ENCODE data around the gene TBC1D14.

Gene TBC1D14

GRCh38 chr4:7045553-7045952, 135.9 kb downstream of the TBC1D14 start:
- ATAC-seq, result no peak
- TF ChIP-seq PATZ1 (CRISPR knock-in tag; IDR thresholded peaks at IDR 0.05; ENCODE audit: borderline replicate concordance), result no peak
- TF ChIP-seq ZC3H10 (CRISPR knock-in tag; IDR thresholded peaks at IDR 0.05), result no peak
- no peak for TF ChIP-seq ZNF8 (CRISPR knock-in tag; IDR thresholded peaks at IDR 0.05)
- TF ChIP-seq RARB (CRISPR knock-in tag; IDR thresholded peaks at IDR 0.05), result no peak
- no peak for TF ChIP-seq TCF4 (CRISPR knock-in tag; IDR thresholded peaks at IDR 0.05; ENCODE audit: borderline replicate concordance)

- ATAC-seq, result no peak
- TF ChIP-seq ESRRG (CRISPR knock-in tag; IDR thresholded peaks at IDR 0.05), result no peak
- TF ChIP-seq ZFP3 (CRISPR knock-in tag; IDR thresholded peaks at IDR 0.05), result no peak
- no peak for TF ChIP-seq SNAI2 (CRISPR knock-in tag; IDR thresholded peaks at IDR 0.05)
- TF ChIP-seq ZC3H10 (CRISPR knock-in tag; IDR thresholded peaks at IDR 0.05), result no peak
- TF ChIP-seq OSR1 (CRISPR knock-in tag; IDR thresholded peaks at IDR 0.05), result no peak
- no peak for TF ChIP-seq ZNF565 (CRISPR knock-in tag; conservative IDR thresholded peaks at IDR 0.05; ENCODE audit: low read depth)
- no peak for TF ChIP-seq ZNF8 (CRISPR knock-in tag; IDR thresholded peaks at IDR 0.05)
Observed at GRCh38 chr4:7045961-7046921, 136.6 kb downstream of the TBC1D14 start.

GRCh38 chr4:7046971-7047370, 137.3 kb downstream of the TBC1D14 start:
- TF ChIP-seq GLIS3 (CRISPR knock-in tag; IDR thresholded peaks at IDR 0.05), result no peak
- no peak for TF ChIP-seq ZNF565 (CRISPR knock-in tag; conservative IDR thresholded peaks at IDR 0.05; ENCODE audit: low read depth)
- TF ChIP-seq ARNTL (CRISPR knock-in tag; IDR thresholded peaks at IDR 0.05; ENCODE audit: borderline replicate concordance, low read depth), result no peak
- no peak for TF ChIP-seq ISL1 (CRISPR knock-in tag; IDR thresholded peaks at IDR 0.05)
- TF ChIP-seq SNAI2 (CRISPR knock-in tag; IDR thresholded peaks at IDR 0.05), result no peak
- no peak for TF ChIP-seq CSDC2 (CRISPR knock-in tag; IDR thresholded peaks at IDR 0.05)
- TF ChIP-seq PPARA (CRISPR knock-in tag; IDR thresholded peaks at IDR 0.05; ENCODE audit: borderline replicate concordance), result no peak
- no peak for ATAC-seq

GRCh38 chr4:7048642-7049041, 139.0 kb downstream of the TBC1D14 start:
- ATAC-seq, result no peak
- TF ChIP-seq ISL1 (CRISPR knock-in tag; IDR thresholded peaks at IDR 0.05), result no peak
- no peak for TF ChIP-seq RARB (CRISPR knock-in tag; IDR thresholded peaks at IDR 0.05)
- no peak for TF ChIP-seq TSHZ2 (CRISPR knock-in tag; IDR thresholded peaks at IDR 0.05)
- TF ChIP-seq TOX (CRISPR knock-in tag; IDR thresholded peaks at IDR 0.05; ENCODE audit: borderline replicate concordance), result no peak
- no peak for TF ChIP-seq PPARA (CRISPR knock-in tag; IDR thresholded peaks at IDR 0.05; ENCODE audit: borderline replicate concordance)
- TF ChIP-seq GLIS3 (CRISPR knock-in tag; IDR thresholded peaks at IDR 0.05), result no peak
- no peak for TF ChIP-seq TCF4 (CRISPR knock-in tag; IDR thresholded peaks at IDR 0.05; ENCODE audit: borderline replicate concordance)
- no peak for TF ChIP-seq CSDC2 (CRISPR knock-in tag; IDR thresholded peaks at IDR 0.05)
- TF ChIP-seq PATZ1 (CRISPR knock-in tag; IDR thresholded peaks at IDR 0.05; ENCODE audit: borderline replicate concordance), result no peak
- TF ChIP-seq ZNF565 (CRISPR knock-in tag; conservative IDR thresholded peaks at IDR 0.05; ENCODE audit: low read depth), result no peak
- no peak for TF ChIP-seq ZC3H10 (CRISPR knock-in tag; IDR thresholded peaks at IDR 0.05)
- TF ChIP-seq ZFP30 (CRISPR knock-in tag; IDR thresholded peaks at IDR 0.05), result no peak
- TF ChIP-seq SNAI2 (CRISPR knock-in tag; IDR thresholded peaks at IDR 0.05), result no peak
- TF ChIP-seq ZNF8 (CRISPR knock-in tag; IDR thresholded peaks at IDR 0.05), result no peak
- TF ChIP-seq CSRNP3 (CRISPR knock-in tag; IDR thresholded peaks at IDR 0.05), result no peak
- TF ChIP-seq ESRRG (CRISPR knock-in tag; IDR thresholded peaks at IDR 0.05), result no peak
- TF ChIP-seq POU6F1 (CRISPR knock-in tag; IDR thresholded peaks at IDR 0.05; ENCODE audit: borderline replicate concordance, low read depth), result no peak
- no peak for TF ChIP-seq ZFP3 (CRISPR knock-in tag; IDR thresholded peaks at IDR 0.05)
